Measurements from ENCODE around the gene RAD51B.

Gene RAD51B

DNA sequence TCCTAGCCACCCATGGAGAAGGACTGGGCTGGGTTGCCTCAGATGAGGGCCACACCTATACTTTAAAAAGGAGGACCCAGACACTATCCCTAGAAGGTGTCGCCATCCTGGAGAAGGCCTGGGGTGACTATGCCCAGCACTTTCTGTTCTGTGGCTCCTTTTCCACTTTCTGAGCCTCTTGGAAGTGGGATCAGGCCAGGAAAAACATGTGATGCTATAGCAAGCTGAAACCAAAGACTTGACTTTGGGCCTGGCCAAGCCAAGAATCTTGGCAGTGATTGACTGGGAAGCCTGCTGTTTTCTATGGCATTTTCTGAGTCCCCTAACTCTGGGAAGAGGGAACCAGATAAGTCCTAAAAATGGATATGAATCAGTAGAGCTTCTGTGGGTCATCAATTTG, 641.0 kb downstream of the RAD51B start:
- FAIRE-seq, result no peak
- no peak for DNase-seq (ENCODE audit: insufficient read length, low spot score)
- TF ChIP-seq CTCF (IDR thresholded peaks at IDR 0.05; ENCODE audit: insufficient read depth, missing control alignments), result no peak

DNA sequence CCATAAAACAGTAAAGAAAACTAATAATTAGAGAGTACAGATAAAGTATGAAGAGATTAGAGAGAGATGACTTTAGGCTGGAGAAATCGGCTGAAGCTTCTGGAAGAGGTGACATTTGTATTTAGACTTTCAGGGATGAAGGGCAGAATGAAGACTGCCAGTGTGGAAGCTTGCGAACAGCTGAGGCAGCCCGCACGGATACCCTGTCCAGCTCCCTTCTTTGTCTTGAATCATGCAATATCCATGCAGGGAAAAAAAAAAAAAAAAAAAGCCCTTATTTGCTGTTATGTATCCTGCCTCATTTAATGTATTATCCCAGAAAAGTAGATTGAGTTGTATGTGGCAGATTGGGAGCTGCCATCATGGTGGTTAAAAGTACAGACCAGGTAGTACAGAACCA, 641.5 kb downstream of the RAD51B start:
- no peak for DNase-seq (ENCODE audit: insufficient read length, low spot score)
- no peak for TF ChIP-seq CTCF (IDR thresholded peaks at IDR 0.05; ENCODE audit: insufficient read depth, missing control alignments)
- no peak for FAIRE-seq

- DNase-seq (ENCODE audit: insufficient read length, low spot score) (no peak), FAIRE-seq (no peak)
- no peak for TF ChIP-seq CTCF (IDR thresholded peaks at IDR 0.05; ENCODE audit: insufficient read depth, missing control alignments)
Observed at GRCh38 chr14:68462683-68463082, 643.1 kb downstream of the RAD51B start.

- no peak for TF ChIP-seq CTCF (IDR thresholded peaks at IDR 0.05; ENCODE audit: insufficient read depth, missing control alignments)
- FAIRE-seq (no peak), DNase-seq (ENCODE audit: insufficient read length, low spot score) (no peak)
Observed at GRCh38 chr14:68463299-68463698, 643.7 kb downstream of the RAD51B start.

DNA sequence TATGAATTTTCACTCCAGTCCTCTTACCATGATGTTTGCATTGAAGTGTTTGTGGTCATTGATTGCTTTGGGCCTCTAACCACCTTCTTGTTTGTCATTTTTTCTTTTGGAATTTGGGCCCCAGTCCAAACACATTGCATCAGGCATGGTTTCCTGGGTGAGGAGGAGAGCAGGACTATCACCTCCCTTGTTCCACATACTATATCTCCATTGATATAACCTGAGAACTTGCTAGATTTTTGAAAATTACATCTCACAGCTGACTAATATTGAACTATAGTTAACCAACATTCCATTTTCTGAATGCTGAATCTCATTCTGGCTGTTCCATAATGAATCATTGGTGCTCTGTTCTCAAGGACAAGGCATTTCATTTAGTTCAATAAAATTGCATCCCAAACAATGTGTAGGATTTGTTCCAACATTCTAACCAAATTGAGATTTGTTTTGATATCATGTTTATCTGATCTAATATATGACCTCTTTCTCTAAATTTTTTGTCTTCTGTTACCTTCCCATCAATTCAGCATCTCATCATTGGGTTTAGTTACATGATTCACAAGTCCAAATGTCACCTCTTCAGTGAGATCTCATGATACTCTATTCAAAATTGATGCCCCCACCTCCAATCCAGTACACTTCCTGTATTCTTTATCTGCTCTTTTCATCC, 644.3 kb downstream of the RAD51B start:
- FAIRE-seq (no peak), DNase-seq (ENCODE audit: insufficient read length, low spot score) (no peak)
- no peak for TF ChIP-seq CTCF (IDR thresholded peaks at IDR 0.05; ENCODE audit: insufficient read depth, missing control alignments)

DNA sequence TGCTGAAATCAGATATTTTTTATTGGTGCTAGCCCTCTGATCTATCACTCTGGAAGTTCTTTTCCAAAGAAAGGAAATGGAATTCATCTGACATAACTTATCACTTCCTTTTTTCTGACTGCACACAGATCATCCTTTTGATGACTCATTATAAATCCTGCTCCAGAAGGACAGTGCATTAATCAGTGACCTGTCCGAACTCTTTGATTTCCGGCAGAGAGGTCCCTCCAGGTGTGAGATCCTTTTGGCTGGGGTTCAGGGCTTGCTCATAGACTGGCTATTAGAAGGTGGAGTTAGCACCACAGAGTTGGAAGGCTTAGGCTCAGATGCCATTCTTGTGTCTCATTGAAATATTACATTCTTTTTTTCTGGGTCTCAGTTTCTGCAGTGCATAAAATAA, 645.1 kb downstream of the RAD51B start:
- FAIRE-seq, result no peak
- no peak for DNase-seq (ENCODE audit: insufficient read length, low spot score)
- TF ChIP-seq CTCF (IDR thresholded peaks at IDR 0.05; ENCODE audit: insufficient read depth, missing control alignments), result no peak

- TF ChIP-seq CTCF (IDR thresholded peaks at IDR 0.05; ENCODE audit: insufficient read depth, missing control alignments), result no peak
- DNase-seq (ENCODE audit: insufficient read length, low spot score) (no peak), FAIRE-seq (no peak)
Observed at GRCh38 chr14:68466491-68466977, 647.0 kb downstream of the RAD51B start.
